ENCODE measurements around the gene LKAAEAR1. TPM values are rescaled to one million over a fixed set of nuclear protein-coding genes. Genes with fewer than 3 reads are reported as not detected.

LKAAEAR1 gene
- total and polyA plus RNA-seq, 2 of the 13 experiments (the other 11 are each of a cell fraction or from before 2014, with no cell fraction given), result not detected

DNA sequence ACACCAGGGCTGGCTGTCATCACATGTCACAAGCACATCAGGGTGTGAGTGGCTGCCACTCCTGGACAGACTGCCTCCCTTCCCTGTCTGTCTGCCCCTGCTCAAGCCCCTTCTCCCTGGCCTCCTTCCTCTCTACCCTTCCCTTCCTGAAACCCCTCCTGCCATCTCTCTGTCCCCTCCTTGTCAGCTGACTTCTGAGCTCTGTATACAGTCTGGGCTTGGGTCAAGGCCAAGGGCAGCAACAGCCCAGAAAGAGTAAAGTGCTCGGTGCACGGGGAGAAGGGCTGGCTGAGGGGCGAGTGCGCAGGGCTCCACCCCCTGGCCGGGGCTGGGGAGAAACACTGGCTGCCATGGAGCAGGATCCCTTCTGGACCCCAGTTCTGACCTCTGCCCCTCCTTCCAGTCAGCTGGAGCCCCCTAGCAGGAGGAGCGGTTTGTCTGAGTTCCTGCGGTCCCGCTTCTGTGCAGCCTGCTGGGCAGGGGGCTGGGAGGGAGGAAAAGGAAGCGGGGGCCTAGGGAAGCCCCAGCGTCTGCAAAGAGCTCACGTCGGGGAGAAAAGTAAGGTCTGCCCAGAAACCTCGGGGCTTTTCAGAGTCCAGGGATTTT lies 2.0 kb downstream of the LKAAEAR1 start (continued):
- TF ChIP-seq NFYC (CRISPR knock-in tag; IDR thresholded peaks at IDR 0.05) (no peak), KDM3A (CRISPR knock-in tag; IDR thresholded peaks at IDR 0.05; ENCODE audit: low read depth) (no peak), ZNF879 (CRISPR knock-in tag; IDR thresholded peaks at IDR 0.05) (no peak), NCOR1 (IDR thresholded peaks at IDR 0.05; ENCODE audit: borderline replicate concordance, low read length) (peak; percentile 31; the same call in 1 of the 2 replicates), HNRNPH1 (optimal IDR thresholded peaks at IDR 0.05; ENCODE audit: low read depth, low read length) (no peak), PRDM10 (CRISPR knock-in tag; IDR thresholded peaks at IDR 0.05; ENCODE audit: low read depth) (no peak), ZNF430 (CRISPR knock-in tag; IDR thresholded peaks at IDR 0.05) (no peak; the same call in 1 of the 2 replicates), ZNF235 (CRISPR knock-in tag; IDR thresholded peaks at IDR 0.05; ENCODE audit: borderline replicate concordance) (no peak), SNAI1 (CRISPR knock-in tag; IDR thresholded peaks at IDR 0.05; ENCODE audit: borderline replicate concordance) (no peak), MIER3 (CRISPR knock-in tag; IDR thresholded peaks at IDR 0.05; ENCODE audit: borderline replicate concordance) (peak; percentile 79; the same call in 1 of the 2 replicates), ZNF710 (CRISPR knock-in tag; IDR thresholded peaks at IDR 0.05; ENCODE audit: borderline replicate concordance) (no peak), FOXP4 (CRISPR knock-in tag; IDR thresholded peaks at IDR 0.05) (peak; percentile 49; the same call in 1 of the 2 replicates), ZBTB1 (CRISPR knock-in tag; IDR thresholded peaks at IDR 0.05; ENCODE audit: borderline replicate concordance) (no peak), FOXK2 (IDR thresholded peaks at IDR 0.05) (no peak), CENPT (CRISPR knock-in tag; IDR thresholded peaks at IDR 0.05; ENCODE audit: low read depth) (no peak), ZNF451 (CRISPR knock-in tag; IDR thresholded peaks at IDR 0.05) (no peak), CHCHD3 (CRISPR knock-in tag; IDR thresholded peaks at IDR 0.05) (no peak), HHEX (CRISPR knock-in tag; IDR thresholded peaks at IDR 0.05) (no peak), HMG20A (CRISPR knock-in tag; IDR thresholded peaks at IDR 0.05; ENCODE audit: borderline replicate concordance) (no peak), ZNF251 (CRISPR knock-in tag; IDR thresholded peaks at IDR 0.05) (no peak), ZNF296 (CRISPR knock-in tag; conservative IDR thresholded peaks at IDR 0.05) (no peak), PLRG1 (conservative IDR thresholded peaks at IDR 0.05) (no peak)
- TF ChIP-seq, protein P1, sequence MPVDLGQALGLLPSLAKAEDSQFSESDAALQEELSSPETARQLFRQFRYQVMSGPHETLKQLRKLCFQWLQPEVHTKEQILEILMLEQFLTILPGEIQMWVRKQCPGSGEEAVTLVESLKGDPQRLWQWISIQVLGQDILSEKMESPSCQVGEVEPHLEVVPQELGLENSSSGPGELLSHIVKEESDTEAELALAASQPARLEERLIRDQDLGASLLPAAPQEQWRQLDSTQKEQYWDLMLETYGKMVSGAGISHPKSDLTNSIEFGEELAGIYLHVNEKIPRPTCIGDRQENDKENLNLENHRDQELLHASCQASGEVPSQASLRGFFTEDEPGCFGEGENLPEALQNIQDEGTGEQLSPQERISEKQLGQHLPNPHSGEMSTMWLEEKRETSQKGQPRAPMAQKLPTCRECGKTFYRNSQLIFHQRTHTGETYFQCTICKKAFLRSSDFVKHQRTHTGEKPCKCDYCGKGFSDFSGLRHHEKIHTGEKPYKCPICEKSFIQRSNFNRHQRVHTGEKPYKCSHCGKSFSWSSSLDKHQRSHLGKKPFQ (CRISPR knock-in tag; IDR thresholded peaks at IDR 0.05; ENCODE audit: insufficient replicate concordance), result no peak

All from HepG2 (cell line).